Measurements from ENCODE around the gene GJA4.
"Not testable (repeated sequence)": the region's sequence is repeated elsewhere in the genome, so short reads cannot be mapped to it uniquely, and the experiment has no call there.

DNA sequence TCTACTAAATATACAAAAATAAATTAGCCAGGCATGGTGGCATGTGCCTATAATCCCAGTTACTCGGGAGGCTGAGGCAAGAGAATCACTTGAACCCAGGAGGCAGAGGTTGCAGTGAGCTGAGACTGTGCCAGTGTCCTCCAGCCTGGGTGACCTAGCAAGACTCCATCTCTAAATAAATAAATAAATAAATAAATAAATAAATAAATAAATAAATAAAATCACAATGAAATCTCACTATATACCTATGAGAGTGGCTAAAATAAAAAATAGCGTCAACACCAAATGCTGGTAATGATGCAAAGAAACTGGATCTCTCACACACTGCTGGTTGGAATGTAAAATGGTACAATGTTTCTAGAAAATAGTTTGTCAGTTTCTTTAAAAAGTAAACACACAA, 26.1 kb downstream of the GJA4 start:
- TF ChIP-seq YY1 (IDR thresholded peaks at IDR 0.05; ENCODE audit: low read depth); POLR2AphosphoS5 (IDR thresholded peaks at IDR 0.05; ENCODE audit: low read depth, low read length); ELF1 (IDR thresholded peaks at IDR 0.05); CTCF (IDR thresholded peaks at IDR 0.05); RAD21 (IDR thresholded peaks at IDR 0.05; ENCODE audit: low read length); RFX5 (IDR thresholded peaks at IDR 0.05; ENCODE audit: low read length); GABPA (IDR thresholded peaks at IDR 0.05; ENCODE audit: low read depth); FOXM1 (IDR thresholded peaks at IDR 0.05; ENCODE audit: low read depth); NFIC (IDR thresholded peaks at IDR 0.05; ENCODE audit: borderline replicate concordance); SMC3 (IDR thresholded peaks at IDR 0.05; ENCODE audit: low read depth, low read length); EZH2phosphoT487 (IDR thresholded peaks at IDR 0.05; ENCODE audit: borderline replicate concordance, low read depth): not testable (repeated sequence)
- TF ChIP-seq, protein P1, sequence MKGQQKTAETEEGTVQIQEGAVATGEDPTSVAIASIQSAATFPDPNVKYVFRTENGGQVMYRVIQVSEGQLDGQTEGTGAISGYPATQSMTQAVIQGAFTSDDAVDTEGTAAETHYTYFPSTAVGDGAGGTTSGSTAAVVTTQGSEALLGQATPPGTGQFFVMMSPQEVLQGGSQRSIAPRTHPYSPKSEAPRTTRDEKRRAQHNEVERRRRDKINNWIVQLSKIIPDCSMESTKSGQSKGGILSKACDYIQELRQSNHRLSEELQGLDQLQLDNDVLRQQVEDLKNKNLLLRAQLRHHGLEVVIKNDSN (IDR thresholded peaks at IDR 0.05; ENCODE audit: borderline replicate concordance, low read depth): not testable (repeated sequence)
- TF ChIP-seq, protein P2, sequence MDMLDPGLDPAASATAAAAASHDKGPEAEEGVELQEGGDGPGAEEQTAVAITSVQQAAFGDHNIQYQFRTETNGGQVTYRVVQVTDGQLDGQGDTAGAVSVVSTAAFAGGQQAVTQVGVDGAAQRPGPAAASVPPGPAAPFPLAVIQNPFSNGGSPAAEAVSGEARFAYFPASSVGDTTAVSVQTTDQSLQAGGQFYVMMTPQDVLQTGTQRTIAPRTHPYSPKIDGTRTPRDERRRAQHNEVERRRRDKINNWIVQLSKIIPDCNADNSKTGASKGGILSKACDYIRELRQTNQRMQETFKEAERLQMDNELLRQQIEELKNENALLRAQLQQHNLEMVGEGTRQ (IDR thresholded peaks at IDR 0.05; ENCODE audit: borderline replicate concordance, low read depth, low read length): not testable (repeated sequence)
